ENCODE measurements around the gene TPRX2.
A peak's percentile ranks its signal among the peaks of the same experiment; 100 is the strongest.

GRCh38 chr19:47813304-47813994 lies 45.6 kb upstream of the TPRX2 start:
- TF ChIP-seq CTCF (IDR thresholded peaks at IDR 0.05; ENCODE audit: low read length): peak; percentile 59
- no peak for TF ChIP-seq EZH2 (optimal IDR thresholded peaks at IDR 0.05; ENCODE audit: low read depth, low read length)
- no peak for TF ChIP-seq EZH2phosphoT487 (IDR thresholded peaks at IDR 0.05; ENCODE audit: low read length)

Data from MM.1S (cell line).